Measurements from ENCODE around the gene S100A14. TPM values are rescaled to one million over a fixed set of nuclear protein-coding genes. Genes with fewer than 3 reads are reported as not detected.
A peak's percentile ranks its signal among the peaks of the same experiment; 100 is the strongest.

The S100A14 gene
- total and polyA plus RNA-seq, 9 of the 15 experiments (the other 6 are each of a cell fraction or from before 2014, with no cell fraction given), result 0.10 to 0.64 (median 0.24) TPM; not detected in 3

GRCh38 chr1:153566414-153567371 lies 49.4 kb downstream of the S100A14 start (continued):
- TF ChIP-seq RREB1 (CRISPR knock-in tag; IDR thresholded peaks at IDR 0.05) (no peak), TAF15 (IDR thresholded peaks at IDR 0.05; ENCODE audit: low read depth, low read length) (no peak), DACH1 (IDR thresholded peaks at IDR 0.05; ENCODE audit: partially characterized antibody) (peak; percentile 95), ZBTB2 (IDR thresholded peaks at IDR 0.05) (peak; percentile 93), MAFG (tag; conservative IDR thresholded peaks at IDR 0.05) (peak; percentile 73), TRIM28 (IDR thresholded peaks at IDR 0.05) (0 out of 2 replicates have a peak, but pooled peaks have one; percentile 31), ZNF655 (CRISPR knock-in tag; IDR thresholded peaks at IDR 0.05) (no peak), CCNT2 (IDR thresholded peaks at IDR 0.05; ENCODE audit: borderline replicate concordance, extremely low read depth, insufficient read length, low read depth, low read length) (peak; percentile 75), ZZZ3 (IDR thresholded peaks at IDR 0.05) (no peak), HMG20B (CRISPR knock-in tag; IDR thresholded peaks at IDR 0.05) (no peak), TOE1 (IDR thresholded peaks at IDR 0.05; ENCODE audit: borderline replicate concordance) (peak; percentile 48; the same call in 1 of the 2 replicates), TOE1 (CRISPR knock-in tag; IDR thresholded peaks at IDR 0.05; ENCODE audit: borderline replicate concordance, low read depth) (no peak), SRSF3 (IDR thresholded peaks at IDR 0.05; ENCODE audit: insufficient read depth, low read length) (no peak), ARNT (IDR thresholded peaks at IDR 0.05) (peak; percentile 33 to 38; a peak in 1 of 4 replicates), CREM (IDR thresholded peaks at IDR 0.05; ENCODE audit: low read depth) (peak; percentile 78)
- TF ChIP-seq, protein P1, sequence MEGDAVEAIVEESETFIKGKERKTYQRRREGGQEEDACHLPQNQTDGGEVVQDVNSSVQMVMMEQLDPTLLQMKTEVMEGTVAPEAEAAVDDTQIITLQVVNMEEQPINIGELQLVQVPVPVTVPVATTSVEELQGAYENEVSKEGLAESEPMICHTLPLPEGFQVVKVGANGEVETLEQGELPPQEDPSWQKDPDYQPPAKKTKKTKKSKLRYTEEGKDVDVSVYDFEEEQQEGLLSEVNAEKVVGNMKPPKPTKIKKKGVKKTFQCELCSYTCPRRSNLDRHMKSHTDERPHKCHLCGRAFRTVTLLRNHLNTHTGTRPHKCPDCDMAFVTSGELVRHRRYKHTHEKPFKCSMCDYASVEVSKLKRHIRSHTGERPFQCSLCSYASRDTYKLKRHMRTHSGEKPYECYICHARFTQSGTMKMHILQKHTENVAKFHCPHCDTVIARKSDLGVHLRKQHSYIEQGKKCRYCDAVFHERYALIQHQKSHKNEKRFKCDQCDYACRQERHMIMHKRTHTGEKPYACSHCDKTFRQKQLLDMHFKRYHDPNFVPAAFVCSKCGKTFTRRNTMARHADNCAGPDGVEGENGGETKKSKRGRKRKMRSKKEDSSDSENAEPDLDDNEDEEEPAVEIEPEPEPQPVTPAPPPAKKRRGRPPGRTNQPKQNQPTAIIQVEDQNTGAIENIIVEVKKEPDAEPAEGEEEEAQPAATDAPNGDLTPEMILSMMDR (IDR thresholded peaks at IDR 0.05 in 2 of 3, conservative IDR thresholded peaks at IDR 0.05 in 1 of 3; ENCODE audit: insufficient read depth in 2 of 3, low read depth in 1 of 3, low read length in 3 of 3), result no peak

Data from K562 (cell line).